GM12873 (cell line): ENCODE data around the gene TSPAN1.

Experiments used
- CTCF ChIP-seq: IDR thresholded peaks from 2 replicates; pipeline ENCODE4 v1.5.1; 2012; ENCODE audit warnings: low read depth, mild to moderate bottlenecking, moderate library complexity, low read length, control low read depth; ENCODE audit not compliant: insufficient read depth; ENCODE audit errors: missing control alignments

The TSPAN1 gene

GRCh38 chr1:46210561-46210960 is 35.7 kb downstream of the TSPAN1 start:
- no peak for TF ChIP-seq CTCF

- TF ChIP-seq CTCF, result no peak
Measured at GRCh38 chr1:46211051-46211450, 36.2 kb downstream of the TSPAN1 start.

- no peak for TF ChIP-seq CTCF
Measured at GRCh38 chr1:46215504-46215903, 40.6 kb downstream of the TSPAN1 start.

GRCh38 chr1:46218443-46218842 is 43.6 kb downstream of the TSPAN1 start:
- no peak for TF ChIP-seq CTCF

- TF ChIP-seq CTCF, result no peak
Measured at GRCh38 chr1:46219551-46220520, 44.9 kb downstream of the TSPAN1 start.

- TF ChIP-seq CTCF, result no peak
Measured at GRCh38 chr1:46220808-46221207, 45.9 kb downstream of the TSPAN1 start.

- no peak for TF ChIP-seq CTCF
Measured at GRCh38 chr1:46221749-46222148, 46.9 kb downstream of the TSPAN1 start.
